Right lobe of liver (tissue), 6 donors: ENCODE results near the gene TPGS2. TPM values are rescaled to one million over a fixed set of nuclear protein-coding genes. Genes with fewer than 3 reads are reported as not detected.
A peak's percentile ranks its signal among the peaks of the same experiment; 100 is the strongest.

ENCODE experiments used
- ATAC-seq, 4 donors: fragments of 200-7000 bp; cut with Tn5 transposase; one replicate each; pipeline ENCODE4 v1.9.1; 2020; ENCODE audit warnings: mild to moderate bottlenecking in 4 of 4, moderate library complexity in 4 of 4
- DNase-seq, 3 donors: peaks; one replicate each; pipeline ENCODE4 v3.0.0-alpha.2; 2020
- H3K27ac ChIP-seq, 3 donors: fragments of 200-600 bp; one replicate each; pipeline ENCODE4 v1.8.0; 2022
- H3K27me3 ChIP-seq, 2 donors: fragments of 200-600 bp; one replicate each; pipeline ENCODE4 v1.8.0; 2022
- H3K36me3 ChIP-seq, 4 donors: fragments of 200-600 bp; sonication (generic) in 1 of 4; one replicate each; pipeline versions ENCODE4 v1.5.1 to v1.8.0; 2017 to 2022; ENCODE audit warnings: control low read depth in 1 of 4
- H3K4me1 ChIP-seq, 4 donors: fragments of 200-600 bp; sonication (generic) in 1 of 4; one replicate each; pipeline versions ENCODE4 v1.5.1 to v1.8.0; 2017 to 2022; ENCODE audit warnings: control low read depth in 1 of 4
- H3K4me3 ChIP-seq, 3 donors: fragments of 200-600 bp; one replicate each; pipeline ENCODE4 v1.8.0; 2022
- H3K9me3 ChIP-seq, 4 donors: fragments of 200-600 bp; sonication (generic) in 1 of 4; one replicate each; pipeline versions ENCODE4 v1.5.1 to v1.8.0; 2017 to 2022; ENCODE audit warnings: control low read depth in 1 of 4
- POLR2A ChIP-seq: fragments of 450-650 bp; IDR thresholded peaks from one replicate; pipeline ENCODE4 v1.6.1; 2017; ENCODE audit warnings: antibody characterized with exemption, mild to moderate bottlenecking
- WGBS: methylation state at CpG from one replicate; pipeline ENCODE4 v1.1.6; 2018; ENCODE audit warnings: low coverage, low lambda C conversion rate; ENCODE audit not compliant: insufficient coverage; ENCODE audit errors: missing lambda C conversion rate; 5-methylcytosine and 5-hydroxymethylcytosine counted together
- intact Hi-C, 2 donors: fragments of 100-400 bp; cut with DNase I; formaldehyde crosslinking; loops; one replicate each; pipeline versions ENCODE4 v1.11.2 to v1.14.1; 2022
- total RNA-seq, 6 experiments: library from RNA; depleted of rRNA in 2 of 6; stranded (reverse); fragments of >200 nt in 2 of 6; fragmentation: NEBNext Ultra II Directional in 3 of 6; extraction: Animal tissue kit (Norgen Biotek cat#: 25700) in 3 of 6; gene quantifications; one replicate each; pipeline versions ENCODE4 v1.1.0 to v1.2.4, GENCODE V29; 2016 to 2023
- TF ChIP-seq, protein P1 (sequence below), 4 donors: fragments of 200-600 bp in 3 of 4; fragments of 450-650 bp in 1 of 4; IDR thresholded peaks; one replicate each; pipeline versions ENCODE4 v1.5.1 to v1.8.0; 2016 to 2022; ENCODE audit warnings: antibody characterized with exemption in 4 of 4, mild to moderate bottlenecking in 2 of 4
- donor health status: DM: no; HTN: yes; CAD: no.
- donor health status: DM: no; HTN: no; CAD: no.
- donor health status: DM: no; HTN: no; CAD: no.
- donor health status: DM: no; HTN: yes; CAD: no.
- donor health status: DM: no; HTN: yes; CAD: no.

The TPGS2 gene
- total RNA-seq, 6 experiments from 2014 or later: 14.0 to 56.2 (median 23.1) TPM

DNA sequence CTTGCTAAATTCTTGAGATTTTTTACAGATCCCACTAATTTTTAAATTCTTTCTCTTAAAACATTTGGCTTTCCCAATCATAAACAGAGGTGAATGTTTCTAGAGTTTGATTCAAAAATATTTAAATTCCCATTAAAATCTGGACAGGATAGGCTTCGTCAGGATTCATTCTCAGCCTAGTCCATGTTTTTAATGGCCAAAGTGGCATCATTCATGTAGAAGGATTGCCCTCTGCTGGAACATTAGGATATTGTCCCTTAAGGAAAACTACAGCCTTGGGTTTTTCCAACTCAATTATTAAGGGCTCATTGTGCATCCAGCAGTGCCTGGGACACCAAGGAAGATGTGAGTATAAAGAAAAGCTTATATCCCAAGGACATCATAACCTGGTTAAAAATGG lies 71.7 kb downstream of the TPGS2 start:
- Histone ChIP-seq H3K27ac (no peak overlapping the region), H3K9me3 (no peaks in the 10 kb centered on the region), H3K27me3 (no peaks in the 10 kb centered on the region), H3K4me3 (no peak overlapping the region), H3K36me3 (no peaks in the 10 kb centered on the region), H3K4me1 (no peaks in the 10 kb centered on the region)
- ATAC-seq (peak; percentile 82 to 90 (median 86)), DNase-seq (no peak)
- intact Hi-C loops: loop anchor here in 1 of 2 donors (10.0 kb wide), 1 partner anchor 52 kb away; no protein-coding TSS in a partner anchor
- TF ChIP-seq, protein P1, sequence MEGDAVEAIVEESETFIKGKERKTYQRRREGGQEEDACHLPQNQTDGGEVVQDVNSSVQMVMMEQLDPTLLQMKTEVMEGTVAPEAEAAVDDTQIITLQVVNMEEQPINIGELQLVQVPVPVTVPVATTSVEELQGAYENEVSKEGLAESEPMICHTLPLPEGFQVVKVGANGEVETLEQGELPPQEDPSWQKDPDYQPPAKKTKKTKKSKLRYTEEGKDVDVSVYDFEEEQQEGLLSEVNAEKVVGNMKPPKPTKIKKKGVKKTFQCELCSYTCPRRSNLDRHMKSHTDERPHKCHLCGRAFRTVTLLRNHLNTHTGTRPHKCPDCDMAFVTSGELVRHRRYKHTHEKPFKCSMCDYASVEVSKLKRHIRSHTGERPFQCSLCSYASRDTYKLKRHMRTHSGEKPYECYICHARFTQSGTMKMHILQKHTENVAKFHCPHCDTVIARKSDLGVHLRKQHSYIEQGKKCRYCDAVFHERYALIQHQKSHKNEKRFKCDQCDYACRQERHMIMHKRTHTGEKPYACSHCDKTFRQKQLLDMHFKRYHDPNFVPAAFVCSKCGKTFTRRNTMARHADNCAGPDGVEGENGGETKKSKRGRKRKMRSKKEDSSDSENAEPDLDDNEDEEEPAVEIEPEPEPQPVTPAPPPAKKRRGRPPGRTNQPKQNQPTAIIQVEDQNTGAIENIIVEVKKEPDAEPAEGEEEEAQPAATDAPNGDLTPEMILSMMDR (IDR thresholded peaks at IDR 0.05): peak; percentile 55 to 78 (median 61)
- no peak for TF ChIP-seq POLR2A
- WGBS: 0% methylated on average over 1 of the region's 1 CpG

DNA sequence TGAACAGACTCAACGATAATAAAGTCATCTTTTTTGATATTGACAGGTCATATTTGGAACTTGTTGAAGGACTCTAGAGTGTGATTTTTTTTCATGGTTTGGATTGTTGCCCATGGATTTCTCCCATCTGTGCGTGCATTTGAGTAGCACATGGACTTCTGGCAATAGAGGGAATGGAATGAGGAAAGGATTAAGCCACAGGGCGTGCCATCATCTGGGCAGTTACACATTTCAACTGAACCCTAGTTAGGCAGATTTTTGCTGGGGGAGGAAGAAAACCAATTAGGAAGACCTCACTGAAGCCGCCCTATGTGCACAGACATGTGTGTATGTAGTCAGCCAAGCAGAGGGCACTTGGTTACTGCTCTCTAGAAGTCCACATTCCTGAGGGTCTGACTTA lies 72.6 kb downstream of the TPGS2 start:
- no peaks in the 10 kb centered on the region for H3K27me3 ChIP-seq
- no peak for ATAC-seq

DNA sequence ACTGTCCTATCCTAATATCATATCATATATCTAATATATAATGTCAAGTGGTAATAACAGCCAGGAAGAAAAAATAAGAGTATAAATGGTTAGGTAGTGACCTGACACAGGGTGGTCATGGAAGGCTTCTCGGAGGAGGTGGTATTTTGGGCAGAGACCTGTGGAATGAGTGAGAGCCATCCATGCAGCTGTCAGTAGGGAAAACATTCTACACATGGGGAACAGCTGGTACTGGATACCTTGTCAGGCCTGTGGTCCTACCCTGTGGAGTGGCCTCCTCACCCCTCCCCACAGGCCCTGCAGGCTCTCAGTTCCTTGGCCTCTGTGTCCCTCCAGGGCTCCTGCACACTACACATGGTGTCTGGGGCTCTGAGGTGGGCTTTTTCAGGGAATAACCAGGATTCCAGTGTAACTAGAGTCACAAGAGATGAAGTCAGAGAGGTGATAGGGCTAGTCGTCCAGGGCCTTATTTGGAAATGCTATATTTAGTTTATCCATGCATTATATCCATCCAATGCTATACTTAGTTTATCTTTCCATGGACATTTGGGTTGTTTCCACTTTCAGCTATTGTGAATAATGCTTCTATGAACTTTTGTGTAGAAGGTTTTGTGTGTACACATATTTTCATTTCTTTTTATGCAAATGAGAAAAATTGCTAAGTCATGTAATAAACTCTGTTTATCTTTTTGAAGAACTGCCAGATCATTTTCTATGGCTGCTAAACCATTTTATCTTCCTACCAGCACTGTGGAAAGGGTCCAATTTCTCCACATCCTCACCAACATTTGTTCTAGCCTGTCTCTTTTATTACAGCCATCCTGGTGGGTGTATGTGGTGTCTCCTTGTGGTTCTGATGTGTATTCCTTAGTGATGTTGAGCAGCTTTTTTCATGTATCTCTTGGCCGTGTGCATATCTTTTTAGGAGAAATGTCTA lies 75.6 kb downstream of the TPGS2 start:
- DNase-seq (no peak), ATAC-seq (no peak)
- Histone ChIP-seq H3K27ac (no peak overlapping the region), H3K27me3 (no peaks in the 10 kb centered on the region), H3K9me3 (no peaks in the 10 kb centered on the region), H3K4me3 (no peak overlapping the region), H3K36me3 (no peaks in the 10 kb centered on the region), H3K4me1 (no peaks in the 10 kb centered on the region)
- TF ChIP-seq POLR2A: no peak
- TF ChIP-seq, protein P1 (IDR thresholded peaks at IDR 0.05): no peak
- WGBS: 51% methylated on average over 3 of the region's 3 CpGs
- intact Hi-C loops: loop anchor here in 1 of 2 donors (10.0 kb wide), 1 partner anchor 48 kb away; no protein-coding TSS in a partner anchor

More for the DNA sequence above, 72.6 kb downstream of the TPGS2 start:
- DNase-seq: no peak
- H3K27ac ChIP-seq: no peak overlapping the region
- no peak overlapping the region for H3K4me3 ChIP-seq
- H3K36me3 ChIP-seq: no peaks in the 10 kb centered on the region
- H3K4me1 ChIP-seq: no peaks in the 10 kb centered on the region
- no peak for TF ChIP-seq POLR2A
- TF ChIP-seq, protein P1 (IDR thresholded peaks at IDR 0.05): no peak
- no peaks in the 10 kb centered on the region for H3K9me3 ChIP-seq
- WGBS: 50% methylated on average over 4 of the region's 4 CpGs
- intact Hi-C loops: loop anchor here in 1 of 2 donors (10.0 kb wide), 1 partner anchor 51 kb away; no protein-coding TSS in a partner anchor

- Histone ChIP-seq H3K4me3 (no peak overlapping the region), H3K4me1 (no peaks in the 10 kb centered on the region), H3K27ac (no peak overlapping the region), H3K27me3 (no peaks in the 10 kb centered on the region), H3K36me3 (no peaks in the 10 kb centered on the region), H3K9me3 (no peaks in the 10 kb centered on the region)
- ATAC-seq (peak in 1 of 4 donors; percentile 40), DNase-seq (no peak)
- TF ChIP-seq, protein P1 (IDR thresholded peaks at IDR 0.05): no peak
- no peak for TF ChIP-seq POLR2A
- 82% methylated on average over 17 of the region's 25 CpGs for WGBS
- intact Hi-C loops: no loop called here
Observed at GRCh38 chr18:36745219-36745975, 83.4 kb downstream of the TPGS2 start.
